Endothelial cell (in vitro differentiated cells): ENCODE results near the gene TMTC3. TPM values are rescaled to one million over a fixed set of nuclear protein-coding genes. Genes with fewer than 3 reads are reported as not detected.
"Not testable (repeated sequence)": the region's sequence is repeated elsewhere in the genome, so short reads cannot be mapped to it uniquely, and the experiment has no call there.

Source experiments
- DNase-seq: peaks from one replicate; pipeline ENCODE4 v3.0.0; 2021; ENCODE audit warnings: low spot score
- H3K27ac Mint-ChIP-seq: one replicate; pipeline ENCODE4 v1.8.0; 2021; ENCODE audit warnings: mixed read lengths, inconsistent platforms; ENCODE audit not compliant: unreplicated experiment
- H3K27me3 Mint-ChIP-seq: one replicate; pipeline ENCODE4 v1.8.0; 2021; ENCODE audit warnings: mild to moderate bottlenecking, moderate library complexity, mixed read lengths, inconsistent platforms; ENCODE audit not compliant: unreplicated experiment
- H3K36me3 Mint-ChIP-seq: one replicate; pipeline ENCODE4 v1.8.0; 2021; ENCODE audit warnings: mild to moderate bottlenecking, low read depth, mixed read lengths, inconsistent platforms; ENCODE audit not compliant: unreplicated experiment
- H3K4me1 Mint-ChIP-seq: one replicate; pipeline ENCODE4 v1.8.0; 2021; ENCODE audit warnings: mild to moderate bottlenecking, mixed read lengths, inconsistent platforms; ENCODE audit not compliant: unreplicated experiment
- H3K4me3 Mint-ChIP-seq: one replicate; pipeline ENCODE4 v1.8.0; 2021; ENCODE audit warnings: mild to moderate bottlenecking, mixed read lengths, inconsistent platforms; ENCODE audit not compliant: unreplicated experiment
- H3K9me3 Mint-ChIP-seq: one replicate; pipeline ENCODE4 v1.8.0; 2021; ENCODE audit warnings: mixed read lengths, inconsistent platforms; ENCODE audit not compliant: unreplicated experiment
- CTCF ChIP-seq: fragments of 200-600 bp; sonication (generic); IDR thresholded peaks from one replicate; pipeline ENCODE4 v1.5.0; 2021; ENCODE audit warnings: antibody characterized with exemption; ENCODE audit not compliant: unreplicated experiment
- total RNA-seq: library from RNA; stranded (reverse); fragmentation: NEBNext Ultra II Directional; extraction: Animal tissue kit (Norgen Biotek cat#: 25700); gene quantifications from one replicate; pipeline ENCODE4 v1.2.1, GENCODE V29; 2021; ENCODE audit not compliant: unreplicated experiment

TMTC3 gene
- total RNA-seq, 1 donor from 2014 or later = 21.4 TPM

- H3K4me3 Mint-ChIP-seq = no peak overlapping the region
- no peak overlapping the region for H3K27ac Mint-ChIP-seq
- DNase-seq = no peak
- H3K36me3 Mint-ChIP-seq = peaks cover 19% of the 10 kb centered on the region
- peaks cover 4% of the 10 kb centered on the region for H3K27me3 Mint-ChIP-seq
- TF ChIP-seq CTCF = no peak
- H3K9me3 Mint-ChIP-seq = peaks cover 16% of the 10 kb centered on the region
- H3K4me1 Mint-ChIP-seq = peaks cover 7% of the 10 kb centered on the region
These were observed 66.6 kb downstream of the TMTC3 start for GRCh38 chr12:88208661-88209060.

GRCh38 chr12:88210311-88210710, 68.2 kb downstream of the TMTC3 start:
- DNase-seq, H3K4me1 Mint-ChIP-seq, H3K27me3 Mint-ChIP-seq, H3K9me3 Mint-ChIP-seq, H3K27ac Mint-ChIP-seq, H3K4me3 Mint-ChIP-seq: not testable (repeated sequence)
- H3K36me3 Mint-ChIP-seq = peaks cover 12% of the 10 kb centered on the region

GRCh38 chr12:88218293-88218692, 76.2 kb downstream of the TMTC3 start:
- H3K4me3 Mint-ChIP-seq = no peak overlapping the region
- H3K9me3 Mint-ChIP-seq = no peaks in the 10 kb centered on the region
- no peaks in the 10 kb centered on the region for H3K4me1 Mint-ChIP-seq
- H3K36me3 Mint-ChIP-seq = no peaks in the 10 kb centered on the region
- no peak overlapping the region for H3K27ac Mint-ChIP-seq
- H3K27me3 Mint-ChIP-seq = no peaks in the 10 kb centered on the region
- no peak for TF ChIP-seq CTCF
- no peak for DNase-seq

- Mint-ChIP-seq H3K36me3 (no peaks in the 10 kb centered on the region), H3K27ac (no peak overlapping the region), H3K4me3 (no peak overlapping the region), H3K9me3 (no peaks in the 10 kb centered on the region), H3K27me3 (no peaks in the 10 kb centered on the region), H3K4me1 (no peaks in the 10 kb centered on the region)
- TF ChIP-seq CTCF = no peak
- DNase-seq = no peak
These were observed 77.8 kb downstream of the TMTC3 start for GRCh38 chr12:88219861-88220260.

- DNase-seq = no peak
- TF ChIP-seq CTCF = no peak
- Mint-ChIP-seq H3K9me3 (no peaks in the 10 kb centered on the region), H3K27me3 (no peaks in the 10 kb centered on the region), H3K4me1 (no peaks in the 10 kb centered on the region), H3K27ac (no peak overlapping the region), H3K4me3 (no peak overlapping the region), H3K36me3 (no peaks in the 10 kb centered on the region)
These were observed 81.4 kb downstream of the TMTC3 start for GRCh38 chr12:88223519-88223918.

GRCh38 chr12:88225776-88226175, 83.7 kb downstream of the TMTC3 start:
- no peak for TF ChIP-seq CTCF
- DNase-seq = no peak
- Mint-ChIP-seq H3K36me3 (no peaks in the 10 kb centered on the region), H3K4me3 (no peak overlapping the region), H3K27ac (no peak overlapping the region), H3K27me3 (no peaks in the 10 kb centered on the region), H3K4me1 (no peaks in the 10 kb centered on the region), H3K9me3 (no peaks in the 10 kb centered on the region)
